ENCODE measurements around the gene IFI27L1. TPM values are rescaled to one million over a fixed set of nuclear protein-coding genes. Genes with fewer than 3 reads are reported as not detected.
A peak's percentile ranks its signal among the peaks of the same experiment; 100 is the strongest.

IFI27L1 gene
- total RNA-seq, 5 donors from 2014 or later (not counting 1 experiment from before 2014, with no cell fraction given) = 7.1 to 10.4 (median 10.0) TPM

GRCh38 chr14:94079891-94080620 is 1.1 kb upstream of the IFI27L1 start:
- Histone ChIP-seq H3K4me1 (ENCODE audit: control insufficient read depth in 1 of 2, extremely low read depth in 1 of 2, insufficient read depth in 2 of 2, low read length in 2 of 2) (peaks cover 30 to 31% of the 10 kb centered on the region in 2 experiments), H3K9me3 (peaks cover 3% of the 10 kb centered on the region), H3K4me3 (ENCODE audit: control insufficient read depth in 1 of 2, extremely low read depth in 1 of 2, low read length in 1 of 2) (peak overlapping the region; percentile 96 to 100), H3K27me3 (replicated peaks in 1 of 2; ENCODE audit: control insufficient read depth in 2 of 2, extremely low read depth in 1 of 2, insufficient read depth in 2 of 2, low read length in 1 of 2) (no peaks in the 10 kb centered on the region), H3K27ac (ENCODE audit: low read length) (peak overlapping the region; percentile 94), H3K36me3 (ENCODE audit: control insufficient read depth in 2 of 2, extremely low read depth in 1 of 2, insufficient read depth in 1 of 2, low read length in 1 of 2) (peaks cover 3 to 21% of the 10 kb centered on the region in 2 donors)
- H3K27me3 Mint-ChIP-seq = no peaks in the 10 kb centered on the region
- peaks cover 54 to 60% (median 58%) of the 10 kb centered on the region in 3 donors for H3K4me1 Mint-ChIP-seq
- WGBS (ENCODE audit: insufficient coverage) = 0% methylated on average over 11 of the region's 15 CpGs
- H3K36me3 Mint-ChIP-seq = peaks cover 41% of the 10 kb centered on the region
- POLR2A ChIA-PET = interaction anchor here (0.6 to 2.1 kb wide), 7 partner anchors 10 to 102 kb away, joined by 3 to 7 read pairs (median 3); no protein-coding TSS in a partner anchor
- peak overlapping the region; percentile 98 to 99 for H3K27ac Mint-ChIP-seq
- DNase-seq = peak in 14 of 35 experiments; percentile 6 to 56 (median 17)
- CTCF ChIA-PET = interaction anchor here (0.6 to 4.3 kb wide), 5 partner anchors 42 to 57 kb away, joined by 3 to 20 read pairs (median 4); no protein-coding TSS in a partner anchor
- peaks cover 0 to 6% (median 6%) of the 10 kb centered on the region in 3 donors for H3K9me3 Mint-ChIP-seq
- ATAC-seq (replicated peaks in 1 of 4) = no peak
- peak overlapping the region; percentile 99 to 100 (median 100) for H3K4me3 Mint-ChIP-seq

- ATAC-seq (replicated peaks in 1 of 4) (peak; percentile 15 to 28 (median 20)), DNase-seq (peak in 2 of 35 experiments; percentile 8 to 41)
- peak overlapping the region; percentile 94 for H3K27ac ChIP-seq (ENCODE audit: low read length)
- peak overlapping the region; percentile 99 to 100 (median 100) for H3K4me3 Mint-ChIP-seq
- H3K27me3 ChIP-seq (replicated peaks in 1 of 2; ENCODE audit: control insufficient read depth in 2 of 2, extremely low read depth in 1 of 2, insufficient read depth in 2 of 2, low read length in 1 of 2) = no peaks in the 10 kb centered on the region
- H3K36me3 ChIP-seq (ENCODE audit: control insufficient read depth in 2 of 2, extremely low read depth in 1 of 2, insufficient read depth in 1 of 2, low read length in 1 of 2) = peaks cover 0 to 21% of the 10 kb centered on the region in 2 donors
- no peaks in the 10 kb centered on the region for H3K9me3 ChIP-seq
- peaks cover 29% of the 10 kb centered on the region for H3K36me3 Mint-ChIP-seq
- peak overlapping the region; percentile 96 to 100 for H3K4me3 ChIP-seq (ENCODE audit: control insufficient read depth in 1 of 2, extremely low read depth in 1 of 2, low read length in 1 of 2)
- peaks cover 42 to 50% (median 48%) of the 10 kb centered on the region in 3 donors for H3K4me1 Mint-ChIP-seq
- ChIA-PET CTCF (interaction anchor here in 1 of 2 donors (0.8 to 4.3 kb wide), 8 partner anchors 9 to 99 kb away, joined by 3 to 20 read pairs (median 5); partner anchors contain the start of genes IFI27L2 and OTUB2), POLR2A (interaction anchor here (0.6 to 1.2 kb wide), 9 partner anchors 14 to 101 kb away, joined by 3 to 8 read pairs (median 3); partner anchors contain the start of gene IFI27L2 (in 1 of the 2))
- peak overlapping the region; percentile 92 to 95 for H3K27ac Mint-ChIP-seq
- peaks cover 28% of the 10 kb centered on the region in 2 experiments for H3K4me1 ChIP-seq (ENCODE audit: control insufficient read depth in 1 of 2, extremely low read depth in 1 of 2, insufficient read depth in 2 of 2, low read length in 2 of 2)
- H3K9me3 Mint-ChIP-seq = peaks cover 0 to 3% (median 0%) of the 10 kb centered on the region in 3 donors
- no peaks in the 10 kb centered on the region for H3K27me3 Mint-ChIP-seq
- WGBS (ENCODE audit: insufficient coverage) = 1% methylated on average over 12 of the region's 19 CpGs
Measured at GRCh38 chr14:94081386-94081820, 293 bp downstream of the IFI27L1 start.

- Mint-ChIP-seq H3K4me3 (no peak overlapping the region), H3K4me1 (peaks cover 0 to 3% (median under 1%) of the 10 kb centered on the region in 3 donors), H3K9me3 (peaks cover 0 to 3% (median 0%) of the 10 kb centered on the region in 3 donors), H3K27ac (no peak overlapping the region), H3K36me3 (no peaks in the 10 kb centered on the region), H3K27me3 (no peaks in the 10 kb centered on the region)
- 79% methylated on average over 2 of the region's 4 CpGs for WGBS (ENCODE audit: insufficient coverage)
- Histone ChIP-seq H3K36me3 (ENCODE audit: control insufficient read depth in 2 of 2, extremely low read depth in 1 of 2, insufficient read depth in 1 of 2, low read length in 1 of 2) (no peaks in the 10 kb centered on the region), H3K27ac (ENCODE audit: low read length) (no peak overlapping the region), H3K4me3 (ENCODE audit: control insufficient read depth in 1 of 2, extremely low read depth in 1 of 2, low read length in 1 of 2) (no peak overlapping the region), H3K9me3 (no peaks in the 10 kb centered on the region), H3K27me3 (replicated peaks in 1 of 2; ENCODE audit: control insufficient read depth in 2 of 2, extremely low read depth in 1 of 2, insufficient read depth in 2 of 2, low read length in 1 of 2) (no peaks in the 10 kb centered on the region), H3K4me1 (ENCODE audit: control insufficient read depth in 1 of 2, extremely low read depth in 1 of 2, insufficient read depth in 2 of 2, low read length in 2 of 2) (no peaks in the 10 kb centered on the region)
- POLR2A ChIA-PET = interaction anchor here (0.6 to 0.7 kb wide), 3 partner anchors 31 to 863 kb away, joined by 3 to 7 read pairs (median 6); no protein-coding TSS in a partner anchor
- DNase-seq (no peak), ATAC-seq (replicated peaks in 1 of 4) (no peak)
- CTCF ChIA-PET = interaction anchor here (0.7 kb wide), 2 partner anchors 80 to 328 kb away, joined by 3 to 4 read pairs; no protein-coding TSS in a partner anchor
Measured at GRCh38 chr14:94087891-94088290, 6.8 kb downstream of the IFI27L1 start.

GRCh38 chr14:94088516-94088915 is 7.4 kb downstream of the IFI27L1 start:
- no peaks in the 10 kb centered on the region for H3K27me3 Mint-ChIP-seq

GRCh38 chr14:94089479-94089878 is 8.4 kb downstream of the IFI27L1 start:
- H3K27me3 Mint-ChIP-seq = no peaks in the 10 kb centered on the region
- H3K9me3 Mint-ChIP-seq = peaks cover 0 to 3% (median 0%) of the 10 kb centered on the region in 3 donors
- H3K27ac Mint-ChIP-seq = no peak overlapping the region
- Histone ChIP-seq H3K9me3 (no peaks in the 10 kb centered on the region), H3K4me1 (ENCODE audit: control insufficient read depth in 1 of 2, extremely low read depth in 1 of 2, insufficient read depth in 2 of 2, low read length in 2 of 2) (no peaks in the 10 kb centered on the region), H3K27ac (ENCODE audit: low read length) (no peak overlapping the region), H3K36me3 (ENCODE audit: control insufficient read depth in 2 of 2, extremely low read depth in 1 of 2, insufficient read depth in 1 of 2, low read length in 1 of 2) (no peaks in the 10 kb centered on the region), H3K27me3 (replicated peaks in 1 of 2; ENCODE audit: control insufficient read depth in 2 of 2, extremely low read depth in 1 of 2, insufficient read depth in 2 of 2, low read length in 1 of 2) (no peaks in the 10 kb centered on the region), H3K4me3 (ENCODE audit: control insufficient read depth in 1 of 2, extremely low read depth in 1 of 2, low read length in 1 of 2) (no peak overlapping the region)
- no peak for DNase-seq
- ChIA-PET POLR2A (no interaction called here), CTCF (no interaction called here)
- no peaks in the 10 kb centered on the region for H3K4me1 Mint-ChIP-seq
- no peak for ATAC-seq (replicated peaks in 1 of 4)
- no peaks in the 10 kb centered on the region for H3K36me3 Mint-ChIP-seq
- H3K4me3 Mint-ChIP-seq = no peak overlapping the region
- WGBS (ENCODE audit: insufficient coverage) = 93% methylated on average over 2 of the region's 4 CpGs

More at GRCh38 chr14:94088516-94088915, 7.4 kb downstream of the IFI27L1 start:
- H3K9me3 Mint-ChIP-seq = peaks cover 0 to 3% (median 0%) of the 10 kb centered on the region in 3 donors
- POLR2A ChIA-PET = interaction anchor here in 1 of 2 donors (0.6 kb wide), 1 partner anchor 31 kb away, joined by 3 read pairs; no protein-coding TSS in a partner anchor
- H3K4me1 Mint-ChIP-seq = no peaks in the 10 kb centered on the region
- no peak for ATAC-seq (replicated peaks in 1 of 4)
- no peak overlapping the region for H3K4me3 Mint-ChIP-seq
- CTCF ChIA-PET = interaction anchor here (0.5 to 0.7 kb wide), 3 partner anchors 44 to 191 kb away, joined by 3 to 6 read pairs (median 4); no protein-coding TSS in a partner anchor
- Histone ChIP-seq H3K36me3 (ENCODE audit: control insufficient read depth in 2 of 2, extremely low read depth in 1 of 2, insufficient read depth in 1 of 2, low read length in 1 of 2) (no peaks in the 10 kb centered on the region), H3K27ac (ENCODE audit: low read length) (no peak overlapping the region), H3K4me3 (ENCODE audit: control insufficient read depth in 1 of 2, extremely low read depth in 1 of 2, low read length in 1 of 2) (no peak overlapping the region), H3K27me3 (replicated peaks in 1 of 2; ENCODE audit: control insufficient read depth in 2 of 2, extremely low read depth in 1 of 2, insufficient read depth in 2 of 2, low read length in 1 of 2) (no peaks in the 10 kb centered on the region), H3K9me3 (no peaks in the 10 kb centered on the region), H3K4me1 (ENCODE audit: control insufficient read depth in 1 of 2, extremely low read depth in 1 of 2, insufficient read depth in 2 of 2, low read length in 2 of 2) (no peaks in the 10 kb centered on the region)
- WGBS (ENCODE audit: insufficient coverage) = no CpG with 5 or more reads among the region's 5 CpGs
- no peaks in the 10 kb centered on the region for H3K36me3 Mint-ChIP-seq
- DNase-seq = no peak
- no peak overlapping the region for H3K27ac Mint-ChIP-seq

- no peaks in the 10 kb centered on the region for H3K9me3 Mint-ChIP-seq
- no peaks in the 10 kb centered on the region for H3K27me3 Mint-ChIP-seq
- H3K27ac Mint-ChIP-seq = no peak overlapping the region
- Histone ChIP-seq H3K27ac (ENCODE audit: low read length) (no peak overlapping the region), H3K4me1 (ENCODE audit: control insufficient read depth in 1 of 2, extremely low read depth in 1 of 2, insufficient read depth in 2 of 2, low read length in 2 of 2) (no peaks in the 10 kb centered on the region), H3K36me3 (ENCODE audit: control insufficient read depth in 2 of 2, extremely low read depth in 1 of 2, insufficient read depth in 1 of 2, low read length in 1 of 2) (peaks cover 0 to 5% of the 10 kb centered on the region in 2 donors), H3K27me3 (replicated peaks in 1 of 2; ENCODE audit: control insufficient read depth in 2 of 2, extremely low read depth in 1 of 2, insufficient read depth in 2 of 2, low read length in 1 of 2) (no peaks in the 10 kb centered on the region), H3K9me3 (no peaks in the 10 kb centered on the region), H3K4me3 (ENCODE audit: control insufficient read depth in 1 of 2, extremely low read depth in 1 of 2, low read length in 1 of 2) (no peak overlapping the region)
- ATAC-seq (replicated peaks in 1 of 4) = no peak
- POLR2A ChIA-PET = no interaction called here
- H3K4me3 Mint-ChIP-seq = no peak overlapping the region
- H3K36me3 Mint-ChIP-seq = peaks cover 7% of the 10 kb centered on the region
- WGBS (ENCODE audit: insufficient coverage) = no CpG with 5 or more reads among the region's 2 CpGs
- CTCF ChIA-PET = interaction anchor here in 1 of 2 donors (0.7 kb wide), 1 partner anchor 31 kb away, joined by 3 read pairs; no protein-coding TSS in a partner anchor
- no peak for DNase-seq
- H3K4me1 Mint-ChIP-seq = no peaks in the 10 kb centered on the region
Measured at GRCh38 chr14:94093418-94093817, 12.3 kb downstream of the IFI27L1 start.
